Iris pigment epithelial cell (primary cell): ENCODE measurements around the gene KRT1.

Experiments used
- DNase-seq: peaks from one replicate; pipeline ENCODE4 v3.0.0-alpha.2; 2011; ENCODE audit warnings: low read depth

KRT1 gene

GRCh38 chr12:52636189-52636588 is 44.0 kb downstream of the KRT1 start:
- DNase-seq: no peak

GRCh38 chr12:52634266-52635056 is 45.7 kb downstream of the KRT1 start:
- DNase-seq: no peak

- no peak for DNase-seq
Observed at GRCh38 chr12:52633383-52633782, 46.8 kb downstream of the KRT1 start.

- DNase-seq: no peak
Observed at GRCh38 chr12:52632656-52633055, 47.6 kb downstream of the KRT1 start.

GRCh38 chr12:52631676-52632459 is 48.3 kb downstream of the KRT1 start:
- DNase-seq: no peak

- DNase-seq: no peak
Observed at GRCh38 chr12:52631264-52631663, 48.9 kb downstream of the KRT1 start.

GRCh38 chr12:52630599-52631200 is 49.5 kb downstream of the KRT1 start:
- DNase-seq: no peak

GRCh38 chr12:52630008-52630500 is 50.2 kb downstream of the KRT1 start:
- no peak for DNase-seq

GRCh38 chr12:52629281-52630007 is 50.8 kb downstream of the KRT1 start:
- DNase-seq: no peak

- DNase-seq: no peak
Observed at GRCh38 chr12:52628841-52629240, 51.4 kb downstream of the KRT1 start.

- no peak for DNase-seq
Observed at GRCh38 chr12:52628111-52628507, 52.1 kb downstream of the KRT1 start.

GRCh38 chr12:52627395-52628110 is 52.7 kb downstream of the KRT1 start:
- no peak for DNase-seq
